Stimulated activated CD4-positive, alpha-beta T cell treated with anti-CD3 and anti-CD28 coated beads, Interleukin-4, amount 100 ng/mL, for 1 hour (primary cell): ENCODE measurements around the gene ASIC5.
"Not testable (repeated sequence)": the region's sequence is repeated elsewhere in the genome, so short reads cannot be mapped to it uniquely, and the experiment has no call there.

Source experiments
- DNase-seq: peaks from one replicate; pipeline ENCODE4 v3.0.0-alpha.2; 2020

ASIC5 gene

GRCh38 chr4:155799116-155799793 is 66.8 kb downstream of the ASIC5 start:
- DNase-seq, result no peak

- DNase-seq, result not testable (repeated sequence)
Observed at GRCh38 chr4:155797581-155797980, 68.5 kb downstream of the ASIC5 start.

- DNase-seq, result no peak
Observed at GRCh38 chr4:155795991-155796390, 70.1 kb downstream of the ASIC5 start.

- no peak for DNase-seq
Observed at GRCh38 chr4:155794589-155795236, 71.4 kb downstream of the ASIC5 start.

- DNase-seq, result no peak
Observed at GRCh38 chr4:155789982-155790381, 76.1 kb downstream of the ASIC5 start.

GRCh38 chr4:155789391-155789790 is 76.7 kb downstream of the ASIC5 start:
- no peak for DNase-seq

- DNase-seq, result no peak
Observed at GRCh38 chr4:155787113-155787710, 78.9 kb downstream of the ASIC5 start.

- no peak for DNase-seq
Observed at GRCh38 chr4:155785828-155786227, 80.2 kb downstream of the ASIC5 start.

GRCh38 chr4:155784637-155785036 is 81.4 kb downstream of the ASIC5 start:
- no peak for DNase-seq

GRCh38 chr4:155781249-155781831 is 84.7 kb downstream of the ASIC5 start:
- DNase-seq, result no peak

- DNase-seq, result no peak
Observed at GRCh38 chr4:155780775-155781174, 85.3 kb downstream of the ASIC5 start.
